HEK293 (cell line): ENCODE data around the gene PRKD3.

ENCODE experiments used
- CTCF ChIA-PET: fragments of 350-600 bp; formaldehyde crosslinking; extraction: SDS; loops from one replicate; lab custom pipeline; 2021; ENCODE audit warnings: antibody characterized with exemption; lab: Yijun Ruan, JAX
- POLR2A ChIA-PET: fragments of 300-600 bp; formaldehyde crosslinking; extraction: SDS; loops from one replicate; lab custom pipeline; 2020; ENCODE audit warnings: antibody characterized with exemption, inconsistent platforms; lab: Yijun Ruan, JAX
- H3K27ac ChIP-seq: fragments of 200-500 bp; sonication (Bioruptor generic); 2 replicates; pipeline ENCODE4 v1.5.1; 2014; ENCODE audit warnings: low read depth, low read length, control low read depth, inconsistent platforms; ENCODE audit errors: extremely low read depth
- H3K36me3 ChIP-seq, 2 experiments: fragments of 200-500 bp in 1 of 2; sonication (Bioruptor generic) in 1 of 2; 1 replicate in 1 of 2; 2 replicates in 1 of 2; pipeline ENCODE4 v1.5.1; 2014 to 2017; ENCODE audit warnings: inconsistent platforms in 2 of 2, low read length in 2 of 2; ENCODE audit not compliant: control insufficient read depth in 2 of 2, insufficient read depth in 1 of 2
- H3K4me1 ChIP-seq: fragments of 200-500 bp; sonication (Bioruptor generic); 2 replicates; pipeline ENCODE4 v1.5.1; 2014; ENCODE audit warnings: mild to moderate bottlenecking, low read length, inconsistent platforms; ENCODE audit not compliant: control insufficient read depth, insufficient read depth
- H3K4me3 ChIP-seq: 2 replicates; pipeline ENCODE4 v1.5.1; 2011; ENCODE audit warnings: low read depth, mild to moderate bottlenecking, control low read depth, low read length, moderate library complexity
- H3K9me3 ChIP-seq: fragments of 200-500 bp; sonication (Bioruptor generic); 2 replicates; pipeline ENCODE4 v1.5.1; 2014; ENCODE audit warnings: low read depth, low read length, inconsistent platforms; ENCODE audit not compliant: control insufficient read depth, insufficient read depth
- ATF2 ChIP-seq: fragments of 450-650 bp; formaldehyde crosslinking; IDR thresholded peaks from 2 replicates; pipeline ENCODE4 v1.5.1; 2016; ENCODE audit warnings: missing biosample characterization, missing genetic modification characterization, low read depth
- CTCF ChIP-seq: fragments of 450-650 bp; formaldehyde crosslinking; IDR thresholded peaks from 2 replicates; pipeline ENCODE4 v1.5.1; 2016; ENCODE audit warnings: missing biosample characterization, missing genetic modification characterization
- EGR2 ChIP-seq: fragments of 450-650 bp; formaldehyde crosslinking; IDR thresholded peaks from 2 replicates; pipeline ENCODE4 v1.5.1; 2016; ENCODE audit warnings: low read depth, missing biosample characterization, missing genetic modification characterization
- GLIS2 ChIP-seq: fragments of 450-650 bp; formaldehyde crosslinking; IDR thresholded peaks from 2 replicates; pipeline ENCODE4 v1.5.1; 2016; ENCODE audit warnings: missing biosample characterization, missing genetic modification characterization
- MZF1 ChIP-seq: fragments of 450-650 bp; formaldehyde crosslinking; IDR thresholded peaks from 2 replicates; pipeline ENCODE4 v1.5.1; 2017; ENCODE audit warnings: missing biosample characterization, missing genetic modification characterization, borderline replicate concordance
- PBX3 ChIP-seq: sonication (generic); formaldehyde crosslinking; IDR thresholded peaks from 2 replicates; pipeline ENCODE4 v1.8.1; 2022; ENCODE audit warnings: mild to moderate bottlenecking, moderate library complexity, missing genetic modification reagents
- PRDM10 ChIP-seq: fragments of 450-650 bp; formaldehyde crosslinking; IDR thresholded peaks from 2 replicates; pipeline ENCODE4 v1.5.1; 2016; ENCODE audit warnings: missing biosample characterization, missing genetic modification characterization
- PRDM6 ChIP-seq: fragments of 450-650 bp; formaldehyde crosslinking; IDR thresholded peaks from 2 replicates; pipeline ENCODE4 v1.5.1; 2017; ENCODE audit warnings: missing biosample characterization, missing genetic modification characterization
- SP7 ChIP-seq: fragments of 450-650 bp; formaldehyde crosslinking; IDR thresholded peaks from 2 replicates; pipeline ENCODE4 v1.5.1; 2016; ENCODE audit warnings: missing biosample characterization, missing genetic modification characterization
- ZBTB17 ChIP-seq: fragments of 450-650 bp; formaldehyde crosslinking; IDR thresholded peaks from 2 replicates; pipeline ENCODE4 v1.5.1; 2016; ENCODE audit warnings: missing biosample characterization, missing genetic modification characterization
- ZEB2 ChIP-seq: fragments of 450-650 bp; formaldehyde crosslinking; IDR thresholded peaks from 2 replicates; pipeline ENCODE4 v1.5.1; 2016; ENCODE audit warnings: missing biosample characterization, missing genetic modification characterization
- ZFP37 ChIP-seq: fragments of 450-650 bp; formaldehyde crosslinking; IDR thresholded peaks from 2 replicates; pipeline ENCODE4 v1.5.1; 2016; ENCODE audit warnings: missing biosample characterization, missing genetic modification characterization
- ZNF132 ChIP-seq: fragments of 450-650 bp; formaldehyde crosslinking; IDR thresholded peaks from 2 replicates; pipeline ENCODE4 v1.5.1; 2017; ENCODE audit warnings: missing biosample characterization, missing genetic modification characterization, borderline replicate concordance
- ZNF175 ChIP-seq: fragments of 450-650 bp; formaldehyde crosslinking; IDR thresholded peaks from 2 replicates; pipeline ENCODE4 v1.5.1; 2016; ENCODE audit warnings: missing biosample characterization, missing genetic modification characterization
- ZNF280C ChIP-seq: fragments of 450-650 bp; formaldehyde crosslinking; IDR thresholded peaks from 2 replicates; pipeline ENCODE4 v1.5.1; 2016; ENCODE audit warnings: missing biosample characterization, missing genetic modification characterization
- ZNF366 ChIP-seq: fragments of 450-650 bp; formaldehyde crosslinking; conservative IDR thresholded peaks from 2 replicates; pipeline ENCODE4 v1.5.1; 2016; ENCODE audit warnings: missing biosample characterization, missing genetic modification characterization
- ZNF510 ChIP-seq: fragments of 450-650 bp; formaldehyde crosslinking; IDR thresholded peaks from 2 replicates; pipeline ENCODE4 v1.5.1; 2018; ENCODE audit warnings: mild to moderate bottlenecking, missing genetic modification characterization, missing biosample characterization; ENCODE audit not compliant: insufficient replicate concordance
- ZNF610 ChIP-seq: fragments of 450-650 bp; formaldehyde crosslinking; IDR thresholded peaks from 2 replicates; pipeline ENCODE4 v1.5.1; 2016; ENCODE audit warnings: missing biosample characterization, missing genetic modification characterization, borderline replicate concordance
- ZNF777 ChIP-seq: fragments of 450-650 bp; formaldehyde crosslinking; IDR thresholded peaks from 2 replicates; pipeline ENCODE4 v1.5.1; 2017; ENCODE audit warnings: missing biosample characterization, missing genetic modification characterization, borderline replicate concordance
- ZNF843 ChIP-seq: fragments of 450-650 bp; formaldehyde crosslinking; IDR thresholded peaks from 2 replicates; pipeline ENCODE4 v1.5.1; 2016; ENCODE audit warnings: missing biosample characterization, missing genetic modification characterization
- ZSCAN5A ChIP-seq: fragments of 450-650 bp; formaldehyde crosslinking; IDR thresholded peaks from 2 replicates; pipeline ENCODE4 v1.5.1; 2016; ENCODE audit warnings: missing biosample characterization, missing genetic modification characterization
- ZXDB ChIP-seq: fragments of 450-650 bp; formaldehyde crosslinking; IDR thresholded peaks from 2 replicates; pipeline ENCODE4 v1.5.1; 2016; ENCODE audit warnings: missing biosample characterization, missing genetic modification characterization

Gene PRKD3

GRCh38 chr2:37324786-37325624 is at the start of gene PRKD3:
Gene PRKD3 (minus strand): TSS chr2:37324833. CDS start chr2:37316524, 8,309 bp downstream.
- Histone ChIP-seq H3K27ac (peak within 1 kb of the TSS; percentile 92), H3K4me3 (peak within 1 kb of the TSS; percentile 75), H3K36me3 (no peaks in the 10 kb centered on the region), H3K9me3 (no peaks in the 10 kb centered on the region), H3K4me1 (peaks cover 9% of the 10 kb centered on the region)
- ChIA-PET POLR2A (interaction anchor here (0.5 to 1.3 kb wide), 7 partner anchors 12 to 93 kb away, joined by 3 to 4 read pairs (median 3); no protein-coding TSS in a partner anchor), CTCF (interaction anchor here (0.6 kb wide), 1 partner anchor 107 kb away, joined by 5 read pairs; no protein-coding TSS in a partner anchor)
- no peak for TF ChIP-seq ZNF280C (tag by site-specific recombination)
- TF ChIP-seq PBX3 (CRISPR knock-in tag): peak; percentile 65; the same call in 1 of the 2 replicates
- TF ChIP-seq ZNF132 (tag by site-specific recombination): no peak
- no peak for TF ChIP-seq ZNF175 (tag by site-specific recombination)
- peak; percentile 73 for TF ChIP-seq ZXDB
- peak; percentile 61 for TF ChIP-seq ZEB2 (tag by site-specific recombination)
- TF ChIP-seq ZBTB17: peak; percentile 69
- no peak for TF ChIP-seq ZNF510 (tag by site-specific recombination)
- TF ChIP-seq ZNF777 (tag by site-specific recombination): peak; percentile 91
- no peak for TF ChIP-seq EGR2 (tag by site-specific recombination)
- TF ChIP-seq ZNF610 (tag by site-specific recombination): peak; percentile 51; the same call in 1 of the 2 replicates
- no peak for TF ChIP-seq PRDM6 (tag by site-specific recombination)
- TF ChIP-seq SP7 (tag by site-specific recombination): 0 out of 2 replicates have a peak, but pooled peaks have one; percentile 25
- TF ChIP-seq ZNF366 (tag by site-specific recombination): no peak
- TF ChIP-seq MZF1 (tag by site-specific recombination): no peak
- TF ChIP-seq ZFP37 (tag by site-specific recombination): peak; percentile 70; the same call in 1 of the 2 replicates
- peak; percentile 91 for TF ChIP-seq GLIS2 (tag by site-specific recombination)
- TF ChIP-seq ZSCAN5A (tag by site-specific recombination): 0 out of 2 replicates have a peak, but pooled peaks have one; percentile 43
- TF ChIP-seq CTCF (tag by site-specific recombination): 0 out of 2 replicates have a peak, but pooled peaks have one; percentile 12
- no peak for TF ChIP-seq ATF2 (tag by site-specific recombination)
- no peak for TF ChIP-seq ZNF843 (tag by site-specific recombination)
- TF ChIP-seq PRDM10 (tag by site-specific recombination): peak; percentile 59
